ENCODE measurements around the gene TAL1. TPM values are rescaled to one million over a fixed set of nuclear protein-coding genes. Genes with fewer than 3 reads are reported as not detected.

TAL1 gene
- total and polyA plus RNA-seq, 2 of the 13 experiments (the other 11 are each of a cell fraction or from before 2014, with no cell fraction given): 0.05 TPM; not detected in 1

GRCh38 chr1:47257224-47257623 is 25.2 kb upstream of the TAL1 start (continued):
- TF ChIP-seq HNF1B (CRISPR knock-in tag; IDR thresholded peaks at IDR 0.05) (no peak), ZNF564 (CRISPR knock-in tag; IDR thresholded peaks at IDR 0.05) (no peak), ZNF770 (CRISPR knock-in tag; IDR thresholded peaks at IDR 0.05) (no peak), ZNF609 (CRISPR knock-in tag; IDR thresholded peaks at IDR 0.05; ENCODE audit: borderline replicate concordance) (no peak)
